Measurements from ENCODE around the gene UBR4.

The UBR4 gene

DNA sequence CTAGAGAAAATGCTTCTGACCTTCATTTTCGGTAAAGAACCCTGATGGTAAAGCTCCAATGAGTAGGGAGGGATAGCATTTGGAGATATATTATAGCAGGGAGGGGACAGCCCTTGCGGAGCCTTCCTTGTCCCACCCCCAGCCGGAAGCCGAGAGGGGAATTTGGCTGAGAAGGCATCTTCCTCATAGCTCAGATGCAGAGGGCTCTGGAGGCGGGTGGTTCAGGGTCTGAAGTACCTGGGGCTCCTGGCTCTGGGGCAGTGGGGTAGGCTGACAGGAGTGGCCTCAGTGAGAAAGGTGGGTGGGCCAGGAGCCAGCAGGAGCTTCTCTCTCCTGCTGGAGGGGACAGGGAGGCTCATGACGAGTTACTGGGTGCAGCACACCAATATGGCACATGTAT is 165.6 kb downstream of the UBR4 start:
- no peak overlapping the region for H3K4me3 Mint-ChIP-seq
- H3K27me3 Mint-ChIP-seq (ENCODE audit: low read depth, poor library complexity), result peaks cover 35% of the 10 kb centered on the region
- TF ChIP-seq, protein P1, sequence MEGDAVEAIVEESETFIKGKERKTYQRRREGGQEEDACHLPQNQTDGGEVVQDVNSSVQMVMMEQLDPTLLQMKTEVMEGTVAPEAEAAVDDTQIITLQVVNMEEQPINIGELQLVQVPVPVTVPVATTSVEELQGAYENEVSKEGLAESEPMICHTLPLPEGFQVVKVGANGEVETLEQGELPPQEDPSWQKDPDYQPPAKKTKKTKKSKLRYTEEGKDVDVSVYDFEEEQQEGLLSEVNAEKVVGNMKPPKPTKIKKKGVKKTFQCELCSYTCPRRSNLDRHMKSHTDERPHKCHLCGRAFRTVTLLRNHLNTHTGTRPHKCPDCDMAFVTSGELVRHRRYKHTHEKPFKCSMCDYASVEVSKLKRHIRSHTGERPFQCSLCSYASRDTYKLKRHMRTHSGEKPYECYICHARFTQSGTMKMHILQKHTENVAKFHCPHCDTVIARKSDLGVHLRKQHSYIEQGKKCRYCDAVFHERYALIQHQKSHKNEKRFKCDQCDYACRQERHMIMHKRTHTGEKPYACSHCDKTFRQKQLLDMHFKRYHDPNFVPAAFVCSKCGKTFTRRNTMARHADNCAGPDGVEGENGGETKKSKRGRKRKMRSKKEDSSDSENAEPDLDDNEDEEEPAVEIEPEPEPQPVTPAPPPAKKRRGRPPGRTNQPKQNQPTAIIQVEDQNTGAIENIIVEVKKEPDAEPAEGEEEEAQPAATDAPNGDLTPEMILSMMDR (IDR thresholded peaks at IDR 0.05), result no peak
- H3K4me1 Mint-ChIP-seq, result peaks cover 29% of the 10 kb centered on the region
- no peaks in the 10 kb centered on the region for H3K9me3 Mint-ChIP-seq
- DNase-seq, result no peak
- no peak overlapping the region for H3K27ac Mint-ChIP-seq
- no peaks in the 10 kb centered on the region for H3K36me3 Mint-ChIP-seq (ENCODE audit: low read depth)

DNA sequence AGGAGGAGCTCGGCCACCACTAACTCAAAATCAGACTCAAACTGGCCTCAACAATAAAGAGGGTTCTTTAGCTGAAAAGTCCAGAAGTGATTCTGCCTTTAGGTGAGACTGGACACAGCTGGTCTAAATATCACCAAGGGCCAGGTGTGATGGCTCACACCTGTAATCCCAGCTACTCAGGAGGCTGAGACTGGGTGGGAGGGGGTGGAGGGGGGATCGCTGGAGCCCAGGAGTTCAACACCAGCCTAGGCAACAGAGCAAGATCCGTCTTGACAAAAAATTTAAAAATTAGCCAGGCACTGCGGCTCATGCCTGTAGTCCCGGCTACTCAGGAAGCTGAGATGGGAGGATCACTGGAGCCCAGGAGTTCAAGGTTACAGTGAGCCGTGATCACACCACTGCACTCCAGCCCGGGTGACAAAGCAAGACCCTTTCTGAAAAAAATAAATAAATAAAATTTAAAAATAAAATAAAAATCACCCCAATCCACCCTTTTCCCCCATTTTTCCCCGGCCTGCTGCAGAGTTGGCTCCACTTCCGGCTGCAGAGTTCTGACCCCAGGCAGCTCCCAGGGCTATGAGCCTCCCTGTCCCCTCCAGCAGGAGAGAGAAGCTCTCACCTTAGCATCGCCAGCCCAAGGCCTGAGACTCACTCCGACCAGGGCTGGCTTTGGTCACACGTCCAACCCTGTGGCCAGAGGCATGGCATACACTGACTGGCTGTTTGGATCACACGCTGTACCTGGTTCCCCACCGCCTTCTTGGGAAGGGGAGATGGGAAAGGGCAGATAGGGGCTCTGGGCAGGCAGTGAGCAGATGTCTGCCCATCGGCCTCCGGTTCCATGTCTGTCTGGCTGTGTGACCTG is 166.3 kb downstream of the UBR4 start:
- DNase-seq, result no peak
- H3K27me3 Mint-ChIP-seq (ENCODE audit: low read depth, poor library complexity), result peaks cover 37% of the 10 kb centered on the region
- H3K9me3 Mint-ChIP-seq, result no peaks in the 10 kb centered on the region
- TF ChIP-seq, protein P1 (IDR thresholded peaks at IDR 0.05), result no peak
- no peaks in the 10 kb centered on the region for H3K36me3 Mint-ChIP-seq (ENCODE audit: low read depth)
- no peak overlapping the region for H3K4me3 Mint-ChIP-seq
- H3K4me1 Mint-ChIP-seq, result peaks cover 29% of the 10 kb centered on the region
- no peak overlapping the region for H3K27ac Mint-ChIP-seq

DNA sequence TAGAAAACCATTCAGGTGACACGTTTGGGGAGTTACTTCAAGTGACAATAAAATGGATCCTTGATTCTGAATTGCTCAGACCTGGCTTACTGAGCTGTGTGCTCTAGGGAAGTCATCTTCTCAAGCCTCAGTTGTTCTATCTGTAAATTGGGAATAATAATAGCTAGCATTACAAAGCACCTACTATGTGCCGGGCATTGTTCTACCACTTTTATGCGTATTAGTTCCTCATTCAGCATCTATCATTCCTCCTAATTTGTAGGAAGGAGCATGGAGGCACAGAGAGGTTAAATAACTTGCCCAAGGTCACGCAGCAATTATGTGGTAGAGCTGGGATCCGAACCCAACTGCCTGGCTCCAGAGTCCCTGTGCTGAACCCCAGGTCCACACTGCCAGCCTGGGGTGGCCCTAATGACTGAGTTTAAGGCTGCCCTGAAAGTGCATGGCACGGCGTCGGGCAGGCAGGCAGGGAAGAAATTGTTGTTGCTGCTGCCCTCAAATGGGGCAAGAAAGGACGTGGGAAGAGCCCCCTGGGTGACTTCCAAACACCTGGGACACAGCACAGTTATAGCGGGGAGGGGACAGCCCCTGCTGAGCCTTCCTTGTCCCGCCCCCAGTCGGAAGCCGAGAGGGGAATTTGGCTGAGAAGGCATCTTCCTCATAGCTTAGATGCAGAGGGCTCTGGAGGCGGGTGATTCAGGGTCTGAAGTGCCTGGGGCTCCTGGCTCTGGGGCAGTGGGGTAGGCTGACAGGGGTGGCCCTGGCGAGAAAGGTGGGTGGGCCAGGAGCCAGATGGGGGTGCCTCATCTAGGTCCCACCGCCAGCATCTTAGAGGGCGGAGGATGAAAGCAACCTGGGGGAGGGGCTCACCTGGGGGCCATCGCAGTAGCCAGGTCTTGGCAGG is 167.1 kb downstream of the UBR4 start:
- H3K27me3 Mint-ChIP-seq (ENCODE audit: low read depth, poor library complexity), result peaks cover 32% of the 10 kb centered on the region
- no peaks in the 10 kb centered on the region for H3K36me3 Mint-ChIP-seq (ENCODE audit: low read depth)
- TF ChIP-seq, protein P1 (IDR thresholded peaks at IDR 0.05), result no peak
- H3K27ac Mint-ChIP-seq, result no peak overlapping the region
- DNase-seq, result no peak
- H3K4me3 Mint-ChIP-seq, result no peak overlapping the region
- H3K4me1 Mint-ChIP-seq, result peaks cover 29% of the 10 kb centered on the region
- no peaks in the 10 kb centered on the region for H3K9me3 Mint-ChIP-seq

DNA sequence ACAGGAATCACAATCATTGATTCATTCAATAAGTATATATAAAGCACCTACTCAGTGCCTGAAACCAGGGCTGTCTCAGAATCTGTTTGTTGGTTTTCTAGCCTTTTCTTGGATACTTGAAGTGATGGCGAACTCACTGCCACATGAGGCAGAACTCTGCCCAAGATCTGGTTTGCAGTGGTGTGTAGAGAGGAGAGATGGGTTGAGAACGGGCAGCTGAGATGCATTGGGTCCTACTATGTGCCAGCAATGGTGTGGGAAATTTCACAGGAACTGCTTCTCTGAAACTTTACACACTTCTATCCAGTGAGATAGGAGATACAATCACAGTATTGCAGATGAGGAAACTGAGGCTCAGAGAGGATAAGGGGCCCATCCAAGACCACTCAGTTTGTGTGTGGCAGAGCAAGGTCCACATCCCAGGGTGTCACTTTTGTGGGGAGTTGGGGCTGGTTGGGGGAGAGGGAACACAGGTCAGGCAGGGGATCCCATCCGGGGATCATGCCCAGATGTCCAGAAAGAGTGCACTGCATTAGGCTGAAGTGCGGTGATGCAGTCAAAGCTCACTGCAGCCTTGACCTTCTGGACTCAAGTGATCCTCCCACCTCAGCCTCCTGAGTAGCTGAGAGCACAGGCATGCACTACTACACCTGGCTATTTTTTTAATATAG is 169.9 kb downstream of the UBR4 start:
- H3K36me3 Mint-ChIP-seq (ENCODE audit: low read depth), result no peaks in the 10 kb centered on the region
- peaks cover 26% of the 10 kb centered on the region for H3K4me1 Mint-ChIP-seq
- DNase-seq, result no peak
- no peak overlapping the region for H3K27ac Mint-ChIP-seq
- no peak overlapping the region for H3K4me3 Mint-ChIP-seq
- H3K9me3 Mint-ChIP-seq, result no peaks in the 10 kb centered on the region
- peaks cover 29% of the 10 kb centered on the region for H3K27me3 Mint-ChIP-seq (ENCODE audit: low read depth, poor library complexity)
- TF ChIP-seq, protein P1 (IDR thresholded peaks at IDR 0.05), result no peak

DNA sequence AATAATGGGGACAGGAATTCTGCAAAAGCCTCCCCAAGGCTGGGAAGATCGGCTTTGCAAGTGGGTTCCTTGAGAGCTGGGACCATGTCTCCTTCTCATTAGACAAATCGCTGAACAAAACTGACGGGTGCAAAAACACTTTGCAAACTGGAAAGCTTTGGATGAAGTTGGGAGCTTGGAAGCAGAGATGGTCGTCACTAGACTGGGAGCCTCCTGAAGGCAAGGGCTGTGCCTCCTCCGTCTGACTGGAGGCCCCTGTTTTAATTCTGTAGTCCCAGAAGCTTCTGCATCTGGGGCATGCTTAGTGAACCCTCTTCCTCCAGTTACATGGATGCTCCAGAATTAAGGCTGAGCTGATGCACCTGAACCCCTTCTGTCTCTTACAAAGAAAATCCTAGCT is 171.3 kb downstream of the UBR4 start:
- TF ChIP-seq, protein P1 (IDR thresholded peaks at IDR 0.05), result no peak
- no peaks in the 10 kb centered on the region for H3K9me3 Mint-ChIP-seq

More for the DNA sequence above, 171.3 kb downstream of the UBR4 start:
- H3K27me3 Mint-ChIP-seq (ENCODE audit: low read depth, poor library complexity), result peaks cover 28% of the 10 kb centered on the region
- H3K4me3 Mint-ChIP-seq, result no peak overlapping the region
- H3K27ac Mint-ChIP-seq, result no peak overlapping the region
- no peak for DNase-seq
- H3K4me1 Mint-ChIP-seq, result peaks cover 18% of the 10 kb centered on the region
- no peaks in the 10 kb centered on the region for H3K36me3 Mint-ChIP-seq (ENCODE audit: low read depth)

All from nephron progenitor cell (in vitro differentiated cells).